Skeletal muscle satellite cell (primary cell): Measurements from ENCODE around the gene ITPRID1.

Experiments used
- H3K27me3 ChIP-seq: 2 replicates; pipeline ENCODE4 v1.7.0; 2013; ENCODE audit warnings: low read length; ENCODE audit not compliant: control insufficient read depth, insufficient read depth
- H3K36me3 ChIP-seq: 2 replicates; pipeline ENCODE4 v1.7.0; 2013; ENCODE audit warnings: mild to moderate bottlenecking, control low read depth, low read length; ENCODE audit not compliant: insufficient read depth
- H3K4me1 ChIP-seq: 2 replicates; pipeline ENCODE4 v1.7.0; 2013; ENCODE audit warnings: low read length; ENCODE audit not compliant: control insufficient read depth, insufficient read depth
- H3K4me2 ChIP-seq: 2 replicates; pipeline ENCODE4 v1.7.0; 2013; ENCODE audit warnings: mild to moderate bottlenecking, low read length
- H3K4me3 ChIP-seq: 2 replicates; pipeline ENCODE4 v1.7.0; 2013; ENCODE audit warnings: low read length
- H3K9ac ChIP-seq: 2 replicates; pipeline ENCODE4 v1.7.0; 2013; ENCODE audit warnings: mild to moderate bottlenecking, low read depth, low read length, moderate library complexity
- H3K9me3 ChIP-seq: replicated peaks from 2 replicates; pipeline ENCODE4 v1.7.0; 2013; ENCODE audit warnings: mild to moderate bottlenecking, control low read depth, low read length

Gene ITPRID1

DNA sequence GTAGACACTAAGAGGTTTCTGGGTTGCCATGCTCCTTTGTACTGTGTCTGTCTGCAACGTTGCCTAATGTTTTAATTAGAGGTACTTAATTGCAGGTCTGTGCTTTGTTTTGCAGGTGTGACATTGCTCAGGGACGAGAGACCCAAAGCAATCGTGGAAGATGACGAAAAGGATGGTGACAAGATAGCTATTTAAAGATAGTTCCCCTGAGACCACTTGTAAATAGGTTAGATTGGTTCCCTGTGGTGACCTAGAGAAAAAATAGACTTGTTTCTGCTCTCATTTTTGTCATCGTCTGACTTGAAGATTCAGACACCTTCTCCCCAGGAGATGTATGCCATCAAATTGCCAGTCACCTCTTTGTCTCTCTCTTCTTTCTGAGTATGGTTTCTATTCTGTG is 193.2 kb downstream of the ITPRID1 start:
- Histone ChIP-seq H3K4me1 (no peaks in the 10 kb centered on the region), H3K4me3 (no peak overlapping the region), H3K27me3 (no peaks in the 10 kb centered on the region), H3K9ac (no peak overlapping the region), H3K4me2 (no peak overlapping the region), H3K36me3 (no peaks in the 10 kb centered on the region), H3K9me3 (no peaks in the 10 kb centered on the region)
